ENCODE results near the gene EID1.

DNA sequence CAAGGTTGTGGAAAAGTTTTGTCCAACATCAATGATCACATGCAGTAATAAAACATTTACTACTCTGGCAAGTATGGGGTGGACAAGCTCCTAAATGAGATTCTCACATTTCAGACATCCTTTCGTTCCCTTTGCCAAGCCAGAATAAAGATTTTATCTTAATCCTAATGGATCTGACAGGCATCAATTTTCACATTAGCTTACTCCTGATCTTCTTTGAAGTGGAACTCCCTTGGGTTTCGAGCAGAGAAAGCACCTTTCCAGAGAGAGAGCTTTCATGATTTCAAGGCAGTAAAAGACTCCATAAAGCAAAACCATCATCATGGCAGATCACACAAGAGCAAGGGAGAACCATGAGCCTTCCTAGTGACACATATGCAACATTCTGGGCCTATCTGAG lies 27.3 kb upstream of the EID1 start:
- TF ChIP-seq SUZ12 (IDR thresholded peaks at IDR 0.05; ENCODE audit: extremely low read depth, insufficient read depth, insufficient read length) = no peak
- no peak for TF ChIP-seq ZNF274 (IDR thresholded peaks at IDR 0.05; ENCODE audit: low read depth, low read length)

Measured in NT2/D1 (cell line).